Neutrophil (primary cell): Measurements from ENCODE around the gene OR10G8.

ENCODE experiments used
- H3K27ac ChIP-seq: fragments of 200-600 bp; sonication (generic); 2 replicates; pipeline ENCODE4 v1.5.1; 2016; ENCODE audit warnings: mild to moderate bottlenecking, moderate library complexity
- H3K27me3 ChIP-seq: fragments of 200-600 bp; sonication (generic); 2 replicates; pipeline ENCODE4 v1.6.0; 2016; ENCODE audit warnings: mild to moderate bottlenecking
- H3K36me3 ChIP-seq: fragments of 200-600 bp; sonication (generic); 2 replicates; pipeline ENCODE4 v1.5.1; 2017
- H3K4me1 ChIP-seq, 2 experiments: fragments of 200-600 bp in 1 of 2; sonication (generic) in 1 of 2; 1 replicate in 1 of 2; 2 replicates in 1 of 2; pipeline versions ENCODE4 v1.5.1 to v1.6.1; 2013 to 2016; ENCODE audit warnings: low read depth in 1 of 2, low read length in 1 of 2, mild to moderate bottlenecking in 1 of 2, moderate library complexity in 1 of 2; ENCODE audit not compliant: control insufficient read depth in 1 of 2, insufficient read depth in 1 of 2
- H3K4me3 ChIP-seq, 2 experiments: fragments of 200-600 bp in 1 of 2; sonication (generic) in 1 of 2; 1 replicate in 1 of 2; 2 replicates in 1 of 2; pipeline ENCODE4 v1.5.1; 2013 to 2016; ENCODE audit warnings: low read depth in 1 of 2, low read length in 1 of 2, mild to moderate bottlenecking in 1 of 2, moderate library complexity in 1 of 2
- H3K9me3 ChIP-seq: fragments of 200-600 bp; sonication (generic); 2 replicates; pipeline ENCODE4 v1.5.1; 2016
- CTCF ChIP-seq: fragments of 200-600 bp; sonication (generic); IDR thresholded peaks from 2 replicates; pipeline ENCODE4 v1.5.1; 2016; ENCODE audit warnings: antibody characterized with exemption

OR10G8 gene

GRCh38 chr11:124036666-124037065, 10.1 kb downstream of the OR10G8 start:
- H3K27me3 ChIP-seq, result no peaks in the 10 kb centered on the region
- H3K4me3 ChIP-seq, result no peak overlapping the region
- no peak overlapping the region for H3K27ac ChIP-seq
- TF ChIP-seq CTCF, result no peak
- H3K4me1 ChIP-seq, result no peaks in the 10 kb centered on the region
- no peaks in the 10 kb centered on the region for H3K36me3 ChIP-seq
- H3K9me3 ChIP-seq, result no peaks in the 10 kb centered on the region

- no peaks in the 10 kb centered on the region for H3K36me3 ChIP-seq
- no peaks in the 10 kb centered on the region for H3K4me1 ChIP-seq
- no peaks in the 10 kb centered on the region for H3K9me3 ChIP-seq
- H3K27me3 ChIP-seq, result no peaks in the 10 kb centered on the region
- no peak overlapping the region for H3K4me3 ChIP-seq
- TF ChIP-seq CTCF, result no peak
- H3K27ac ChIP-seq, result no peak overlapping the region
Measured at GRCh38 chr11:124039557-124039956, 13.0 kb downstream of the OR10G8 start.

GRCh38 chr11:124041254-124041653, 14.7 kb downstream of the OR10G8 start, which contains the start of gene OR10G7:
TSS of gene OR10G7 (minus strand) at chr11:124041325. CDS start at chr11:124039001, 2,324 bp downstream.
- H3K36me3 ChIP-seq, result no peaks in the 10 kb centered on the region
- TF ChIP-seq CTCF, result no peak

GRCh38 chr11:124043420-124043819, 16.8 kb downstream of the OR10G8 start:
- Histone ChIP-seq H3K36me3 (no peaks in the 10 kb centered on the region), H3K27ac (no peak overlapping the region), H3K4me1 (no peaks in the 10 kb centered on the region), H3K27me3 (no peaks in the 10 kb centered on the region), H3K9me3 (no peaks in the 10 kb centered on the region), H3K4me3 (no peak overlapping the region)
- TF ChIP-seq CTCF, result no peak

More at GRCh38 chr11:124041254-124041653, 14.7 kb downstream of the OR10G8 start, which contains the start of gene OR10G7:
- Histone ChIP-seq H3K27me3 (no peaks in the 10 kb centered on the region), H3K27ac (no peak within 1 kb of the TSS), H3K9me3 (no peaks in the 10 kb centered on the region), H3K4me1 (no peaks in the 10 kb centered on the region), H3K4me3 (no peak within 1 kb of the TSS)

GRCh38 chr11:124050748-124051147, 24.1 kb downstream of the OR10G8 start:
- Histone ChIP-seq H3K27me3 (no peaks in the 10 kb centered on the region), H3K4me1 (no peaks in the 10 kb centered on the region), H3K27ac (no peak overlapping the region), H3K9me3 (no peaks in the 10 kb centered on the region), H3K4me3 (no peak overlapping the region), H3K36me3 (no peaks in the 10 kb centered on the region)
- no peak for TF ChIP-seq CTCF

GRCh38 chr11:124052966-124053365, 26.4 kb downstream of the OR10G8 start:
- no peaks in the 10 kb centered on the region for H3K9me3 ChIP-seq
- no peaks in the 10 kb centered on the region for H3K36me3 ChIP-seq
- no peaks in the 10 kb centered on the region for H3K4me1 ChIP-seq
- no peak overlapping the region for H3K27ac ChIP-seq
- no peaks in the 10 kb centered on the region for H3K27me3 ChIP-seq
- H3K4me3 ChIP-seq, result no peak overlapping the region
- TF ChIP-seq CTCF, result no peak
